ENCODE results near the gene LRP1B. TPM values are rescaled to one million over a fixed set of nuclear protein-coding genes. Genes with fewer than 3 reads are reported as not detected.

The LRP1B gene
- total RNA-seq, 2 donors from 2014 or later, result 0.91 to 1.2 TPM

DNA sequence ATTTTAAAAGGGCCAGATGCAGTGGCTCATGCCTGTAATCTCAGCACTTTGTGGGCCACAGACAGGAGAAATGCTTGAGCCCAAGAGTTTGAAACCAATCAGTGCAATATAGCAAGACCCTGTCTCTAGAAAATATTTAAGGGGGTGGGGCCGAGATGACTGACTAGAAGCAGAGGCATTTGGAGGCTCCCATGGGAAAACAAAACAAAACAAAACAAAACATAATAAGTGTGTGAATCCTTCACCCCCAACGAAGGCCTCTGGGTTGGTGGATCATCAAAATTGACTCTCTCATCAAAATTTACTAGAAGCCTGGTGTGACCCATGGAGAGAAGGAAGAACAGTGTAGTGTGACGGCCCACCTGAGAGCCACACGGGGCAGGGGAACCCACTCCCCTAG is 560.9 kb downstream of the LRP1B start:
- TF ChIP-seq, protein P1, sequence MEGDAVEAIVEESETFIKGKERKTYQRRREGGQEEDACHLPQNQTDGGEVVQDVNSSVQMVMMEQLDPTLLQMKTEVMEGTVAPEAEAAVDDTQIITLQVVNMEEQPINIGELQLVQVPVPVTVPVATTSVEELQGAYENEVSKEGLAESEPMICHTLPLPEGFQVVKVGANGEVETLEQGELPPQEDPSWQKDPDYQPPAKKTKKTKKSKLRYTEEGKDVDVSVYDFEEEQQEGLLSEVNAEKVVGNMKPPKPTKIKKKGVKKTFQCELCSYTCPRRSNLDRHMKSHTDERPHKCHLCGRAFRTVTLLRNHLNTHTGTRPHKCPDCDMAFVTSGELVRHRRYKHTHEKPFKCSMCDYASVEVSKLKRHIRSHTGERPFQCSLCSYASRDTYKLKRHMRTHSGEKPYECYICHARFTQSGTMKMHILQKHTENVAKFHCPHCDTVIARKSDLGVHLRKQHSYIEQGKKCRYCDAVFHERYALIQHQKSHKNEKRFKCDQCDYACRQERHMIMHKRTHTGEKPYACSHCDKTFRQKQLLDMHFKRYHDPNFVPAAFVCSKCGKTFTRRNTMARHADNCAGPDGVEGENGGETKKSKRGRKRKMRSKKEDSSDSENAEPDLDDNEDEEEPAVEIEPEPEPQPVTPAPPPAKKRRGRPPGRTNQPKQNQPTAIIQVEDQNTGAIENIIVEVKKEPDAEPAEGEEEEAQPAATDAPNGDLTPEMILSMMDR (IDR thresholded peaks at IDR 0.05), result no peak
- no peak for TF ChIP-seq POLR2A (IDR thresholded peaks at IDR 0.05)
- TF ChIP-seq POLR2AphosphoS5 (IDR thresholded peaks at IDR 0.05), result no peak
- no peak for DNase-seq (ENCODE audit: low spot score)

DNA sequence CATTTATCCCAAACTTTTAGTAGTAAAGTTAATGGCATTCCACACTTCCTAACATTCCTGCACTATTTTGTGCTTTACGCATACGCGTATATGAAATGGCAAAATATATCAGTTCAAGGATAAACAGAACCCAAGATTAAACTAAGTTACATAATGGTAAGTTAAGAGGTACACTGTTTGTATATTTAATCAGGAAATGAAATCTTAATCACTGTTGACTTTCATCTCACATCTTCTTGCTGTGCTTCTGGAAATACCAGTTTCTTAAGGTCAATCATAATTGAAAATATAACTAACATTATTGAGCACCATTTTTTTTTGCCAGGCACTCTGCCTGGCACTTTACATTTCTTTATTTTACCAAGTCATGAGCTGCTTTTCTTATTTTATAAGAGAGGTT is 565.2 kb downstream of the LRP1B start:
- H3K4me3 ChIP-seq, result no peak overlapping the region
- H3K36me3 ChIP-seq, result no peaks in the 10 kb centered on the region
- no peaks in the 10 kb centered on the region for H3K27me3 ChIP-seq (replicated peaks; ENCODE audit: insufficient read depth)
- H3K4me1 ChIP-seq (replicated peaks), result no peaks in the 10 kb centered on the region
- WGBS, result 74% methylated on average over 3 of the region's 3 CpGs
- no peak overlapping the region for H3K27ac ChIP-seq
- TF ChIP-seq POLR2AphosphoS5 (IDR thresholded peaks at IDR 0.05), result no peak
- no peak for DNase-seq (ENCODE audit: low spot score)
- intact Hi-C loops (cut with DNase I), result no loop called here
- H3K9me3 ChIP-seq, result no peaks in the 10 kb centered on the region

More for the DNA sequence above, 560.9 kb downstream of the LRP1B start:
- Histone ChIP-seq H3K36me3 (no peaks in the 10 kb centered on the region), H3K27me3 (replicated peaks; ENCODE audit: insufficient read depth) (no peaks in the 10 kb centered on the region), H3K4me1 (replicated peaks) (no peaks in the 10 kb centered on the region), H3K27ac (no peak overlapping the region), H3K9me3 (no peaks in the 10 kb centered on the region), H3K4me3 (no peak overlapping the region)
- intact Hi-C loops (cut with DNase I), result no loop called here
- 91% methylated on average over 4 of the region's 4 CpGs for WGBS

DNA sequence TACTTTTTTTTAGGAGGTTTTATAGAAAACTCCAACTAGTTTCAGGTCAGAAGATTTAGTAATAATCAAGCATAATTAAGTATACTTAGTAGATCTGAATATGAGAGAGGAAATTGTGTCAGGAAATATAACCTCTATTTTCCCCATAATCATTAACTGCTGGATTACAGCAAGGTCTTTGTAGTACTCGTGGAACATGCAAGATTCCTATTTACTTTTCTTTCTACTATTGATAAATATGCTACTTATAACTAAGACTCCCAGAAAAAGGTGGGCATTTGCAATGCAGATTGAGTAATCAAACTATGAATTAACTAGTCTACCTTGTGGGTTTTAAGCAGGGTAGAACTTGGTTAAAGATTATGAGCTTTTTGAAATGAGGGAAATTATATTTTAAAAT is 570.1 kb downstream of the LRP1B start:
- Histone ChIP-seq H3K27me3 (replicated peaks; ENCODE audit: insufficient read depth) (no peaks in the 10 kb centered on the region), H3K36me3 (no peaks in the 10 kb centered on the region), H3K27ac (no peak overlapping the region), H3K4me3 (no peak overlapping the region), H3K4me1 (replicated peaks) (no peaks in the 10 kb centered on the region), H3K9me3 (no peaks in the 10 kb centered on the region)
- WGBS, result 53% methylated on average over 1 of the region's 1 CpG
- intact Hi-C loops (cut with DNase I), result no loop called here
- TF ChIP-seq POLR2A (IDR thresholded peaks at IDR 0.05) (no peak), POLR2AphosphoS5 (IDR thresholded peaks at IDR 0.05) (no peak)
- TF ChIP-seq, protein P1 (IDR thresholded peaks at IDR 0.05), result no peak
- DNase-seq (ENCODE audit: low spot score), result no peak

DNA sequence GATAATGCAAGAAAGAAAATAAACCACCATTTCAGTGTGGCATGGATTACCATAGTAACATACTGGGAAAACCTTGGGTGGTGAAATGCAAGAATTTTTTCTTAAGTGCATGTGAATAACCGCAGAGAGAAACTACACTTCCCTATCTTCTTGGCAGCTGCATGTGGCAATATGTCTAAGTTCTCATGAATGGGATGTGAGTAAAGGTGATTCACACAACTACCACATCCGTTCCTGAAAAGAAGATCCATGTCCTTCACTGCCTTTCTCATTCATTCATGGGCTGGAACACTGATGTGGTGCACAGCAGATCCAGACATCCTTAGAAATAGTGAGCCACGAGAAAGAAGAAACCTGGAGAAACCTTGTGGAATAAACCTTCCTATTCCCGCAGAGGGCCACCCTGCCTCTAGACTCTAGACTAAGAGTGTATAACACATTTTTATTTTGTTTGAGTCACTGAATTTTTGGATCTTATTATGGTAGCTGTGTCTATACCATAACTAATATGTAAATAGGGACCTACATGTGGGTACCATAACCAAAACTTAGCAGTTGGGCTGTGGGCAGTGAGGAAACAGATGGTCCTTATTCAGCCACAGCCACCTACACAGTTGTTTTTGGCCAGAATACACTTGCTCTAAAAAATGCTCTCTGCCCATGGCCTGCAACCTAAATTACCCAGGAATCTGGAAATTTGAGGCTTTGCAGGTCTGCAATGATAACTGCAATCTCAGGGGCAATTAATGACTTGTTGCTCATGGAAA is 573.3 kb downstream of the LRP1B start:
- H3K9me3 ChIP-seq, result no peaks in the 10 kb centered on the region
- no peaks in the 10 kb centered on the region for H3K36me3 ChIP-seq
- 92% methylated on average over 4 of the region's 4 CpGs for WGBS
- no peaks in the 10 kb centered on the region for H3K27me3 ChIP-seq (replicated peaks; ENCODE audit: insufficient read depth)
- intact Hi-C loops (cut with DNase I), result no loop called here
- no peak for DNase-seq (ENCODE audit: low spot score)
- TF ChIP-seq POLR2AphosphoS5 (IDR thresholded peaks at IDR 0.05), result no peak
- TF ChIP-seq POLR2A (IDR thresholded peaks at IDR 0.05), result no peak
- TF ChIP-seq, protein P1 (IDR thresholded peaks at IDR 0.05), result no peak
- H3K4me1 ChIP-seq (replicated peaks), result no peaks in the 10 kb centered on the region
- no peak overlapping the region for H3K27ac ChIP-seq
- no peak overlapping the region for H3K4me3 ChIP-seq

DNA sequence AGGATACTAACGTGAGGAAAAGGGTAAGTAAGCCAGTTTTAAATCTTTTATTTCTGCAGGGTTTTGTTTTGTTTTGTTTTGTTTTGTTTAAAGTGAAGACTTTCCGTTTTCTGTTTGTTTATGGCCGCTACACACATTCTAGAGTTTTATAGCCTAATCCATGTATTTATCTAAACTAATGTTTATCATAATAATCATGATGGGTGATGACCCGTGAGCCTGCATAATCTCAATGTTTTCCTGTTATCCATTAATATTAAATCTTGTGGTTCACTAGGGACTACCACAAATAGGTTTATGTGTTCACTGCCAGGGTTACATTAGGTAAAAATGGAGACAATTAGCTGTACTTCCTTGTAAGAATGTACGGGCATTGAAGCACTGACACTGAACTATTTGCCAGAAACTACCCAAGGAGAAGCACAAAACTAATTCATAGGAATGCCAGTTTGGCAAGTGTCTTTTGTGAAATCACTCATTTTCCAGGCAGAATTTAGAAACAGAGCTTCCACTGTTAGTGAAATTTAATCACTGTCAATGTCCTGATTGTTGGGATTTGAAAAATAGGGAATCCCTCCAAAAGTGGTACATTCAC is 574.8 kb downstream of the LRP1B start:
- no peak for TF ChIP-seq POLR2A (IDR thresholded peaks at IDR 0.05)
- TF ChIP-seq, protein P1 (IDR thresholded peaks at IDR 0.05), result no peak
- TF ChIP-seq POLR2AphosphoS5 (IDR thresholded peaks at IDR 0.05), result no peak
- DNase-seq (ENCODE audit: low spot score), result no peak
- intact Hi-C loops (cut with DNase I), result no loop called here
- 36% methylated on average over 5 of the region's 5 CpGs for WGBS
- Histone ChIP-seq H3K9me3 (no peaks in the 10 kb centered on the region), H3K36me3 (no peaks in the 10 kb centered on the region), H3K27ac (no peak overlapping the region), H3K4me1 (replicated peaks) (no peaks in the 10 kb centered on the region), H3K27me3 (replicated peaks; ENCODE audit: insufficient read depth) (no peaks in the 10 kb centered on the region), H3K4me3 (no peak overlapping the region)
